ENCODE measurements around the gene FBLN1. TPM values are rescaled to one million over a fixed set of nuclear protein-coding genes. Genes with fewer than 3 reads are reported as not detected.

The FBLN1 gene
- polyA plus RNA-seq, 1 experiment: 241 TPM

- TF ChIP-seq CTCF (IDR thresholded peaks at IDR 0.05; ENCODE audit: low read depth, low read length): no peak
- H3K4me3 ChIP-seq (ENCODE audit: low read depth, low read length): no peak overlapping the region
- CTCF ChIA-PET: interaction anchor here (0.7 to 0.8 kb wide), 2 partner anchors 19 to 214 kb away, joined by 3 read pairs; no protein-coding TSS in a partner anchor
- POLR2A ChIA-PET: interaction anchor here (1.6 kb wide), 1 partner anchor 21 kb away, joined by 4 read pairs; no protein-coding TSS in a partner anchor
- no peak for DNase-seq (ENCODE audit: low read depth, low spot score)
- H3K9me3 ChIP-seq (ENCODE audit: control insufficient read depth, insufficient read depth, low read length): peaks cover 6% of the 10 kb centered on the region; the same call in 1 of the 2 replicates
- H3K27me3 ChIP-seq (ENCODE audit: control insufficient read depth, insufficient read depth, low read length): no peaks in the 10 kb centered on the region
- H3K27ac ChIP-seq (ENCODE audit: low read depth, low read length): peak overlapping the region; percentile 21
Observed at GRCh38 chr22:45531441-45532234, 29.0 kb downstream of the FBLN1 start.

GRCh38 chr22:45532235-45532631, 29.6 kb downstream of the FBLN1 start:
- ChIA-PET CTCF (interaction anchor here (0.7 to 0.8 kb wide), 2 partner anchors 20 to 215 kb away, joined by 3 read pairs; no protein-coding TSS in a partner anchor), POLR2A (interaction anchor here (1.6 kb wide), 1 partner anchor 21 kb away, joined by 4 read pairs; no protein-coding TSS in a partner anchor)
- TF ChIP-seq CTCF (IDR thresholded peaks at IDR 0.05; ENCODE audit: low read depth, low read length): no peak
- Histone ChIP-seq H3K27ac (ENCODE audit: low read depth, low read length) (no peak overlapping the region), H3K27me3 (ENCODE audit: control insufficient read depth, insufficient read depth, low read length) (no peaks in the 10 kb centered on the region), H3K9me3 (ENCODE audit: control insufficient read depth, insufficient read depth, low read length) (peaks cover 6% of the 10 kb centered on the region; the same call in 1 of the 2 replicates), H3K4me3 (ENCODE audit: low read depth, low read length) (no peak overlapping the region)
- DNase-seq (ENCODE audit: low read depth, low spot score): no peak

GRCh38 chr22:45533703-45534102, 31.0 kb downstream of the FBLN1 start:
- Histone ChIP-seq H3K9me3 (ENCODE audit: control insufficient read depth, insufficient read depth, low read length) (no peaks in the 10 kb centered on the region; the same call in 1 of the 2 replicates), H3K27me3 (ENCODE audit: control insufficient read depth, insufficient read depth, low read length) (no peaks in the 10 kb centered on the region), H3K4me3 (ENCODE audit: low read depth, low read length) (no peak overlapping the region), H3K27ac (ENCODE audit: low read depth, low read length) (peak overlapping the region; percentile 31)
- no peak for DNase-seq (ENCODE audit: low read depth, low spot score)
- CTCF ChIA-PET: no interaction called here
- POLR2A ChIA-PET: interaction anchor here (0.6 to 2.9 kb wide), 5 partner anchors 19 to 234 kb away, joined by 3 to 15 read pairs (median 8); partner anchors contain the start of gene FBLN1
- no peak for TF ChIP-seq CTCF (IDR thresholded peaks at IDR 0.05; ENCODE audit: low read depth, low read length)

GRCh38 chr22:45534339-45535192, 31.9 kb downstream of the FBLN1 start:
- POLR2A ChIA-PET: interaction anchor here (0.6 to 2.9 kb wide), 8 partner anchors 8 to 235 kb away, joined by 3 to 15 read pairs (median 7); partner anchors contain the start of gene FBLN1
- TF ChIP-seq CTCF (IDR thresholded peaks at IDR 0.05; ENCODE audit: low read depth, low read length): no peak
- DNase-seq (ENCODE audit: low read depth, low spot score): peak; percentile 78
- no peak overlapping the region for H3K4me3 ChIP-seq (ENCODE audit: low read depth, low read length)
- H3K27ac ChIP-seq (ENCODE audit: low read depth, low read length): peak overlapping the region; percentile 68
- H3K27me3 ChIP-seq (ENCODE audit: control insufficient read depth, insufficient read depth, low read length): no peaks in the 10 kb centered on the region
- no peaks in the 10 kb centered on the region; the same call in 1 of the 2 replicates for H3K9me3 ChIP-seq (ENCODE audit: control insufficient read depth, insufficient read depth, low read length)
- CTCF ChIA-PET: interaction anchor here (0.8 to 2.3 kb wide), 2 partner anchors 14 to 17 kb away, joined by 6 to 11 read pairs; no protein-coding TSS in a partner anchor

Data from AG04450 (cell line).